A673 (cell line): ENCODE data around the gene CALN1. TPM values are rescaled to one million over a fixed set of nuclear protein-coding genes. Genes with fewer than 3 reads are reported as not detected.

Experiments
- BruUV-seq: library from RNA; stranded (reverse); fragments of 400-500 nt; replicated peaks from 2 replicates; lab custom pipeline; 2021; lab: Mats Ljungman, UMichigan
- CTCF ChIA-PET: fragments of 300-600 bp; sonication (Branson Sonifier 250); formaldehyde crosslinking; loops from one replicate; lab custom pipeline; 2022; ENCODE audit warnings: antibody characterized with exemption; lab: Charles Lee
- POLR2A ChIA-PET: fragments of 300-600 bp; sonication (Branson Sonifier 250); formaldehyde crosslinking; loops from one replicate; lab custom pipeline; 2022; ENCODE audit warnings: antibody characterized with exemption; ENCODE audit not compliant: low non-redundant PET; lab: Charles Lee
- DNase-seq: peaks from one replicate; pipeline ENCODE4 v3.0.0-alpha.2; 2015; ENCODE audit warnings: low spot score
- H3K27ac ChIP-seq: fragments of 200-600 bp; sonication (generic); 2 replicates; pipeline ENCODE4 v1.5.1; 2016; ENCODE audit warnings: mixed run types, low read depth, mild to moderate bottlenecking, mixed read lengths, antibody characterized with exemption, low read length; ENCODE audit not compliant: poor library complexity, severe bottlenecking
- H3K27me3 ChIP-seq: fragments of 200-600 bp; sonication (generic); replicated peaks from 2 replicates; pipeline ENCODE4 v1.6.1; 2017; ENCODE audit warnings: mixed run types, low read depth, mild to moderate bottlenecking, mixed read lengths, antibody characterized with exemption, low read length; ENCODE audit not compliant: insufficient read depth, poor library complexity
- H3K36me3 ChIP-seq: fragments of 200-600 bp; sonication (generic); 2 replicates; pipeline ENCODE4 v1.6.1; 2016; ENCODE audit warnings: mixed run types, mild to moderate bottlenecking, mixed read lengths, antibody characterized with exemption, low read length; ENCODE audit not compliant: insufficient read depth, poor library complexity, severe bottlenecking
- H3K4me1 ChIP-seq: fragments of 200-600 bp; sonication (generic); 2 replicates; pipeline ENCODE4 v1.6.1; 2017; ENCODE audit warnings: mixed run types, mild to moderate bottlenecking, mixed read lengths, antibody characterized with exemption, low read length; ENCODE audit not compliant: insufficient read depth, poor library complexity, severe bottlenecking
- H3K4me3 ChIP-seq: fragments of 200-600 bp; sonication (generic); 2 replicates; pipeline ENCODE4 v1.5.1; 2016; ENCODE audit warnings: low read depth, mixed run types, mild to moderate bottlenecking, mixed read lengths, low read length; ENCODE audit not compliant: poor library complexity, severe bottlenecking
- H3K9me3 ChIP-seq: fragments of 200-600 bp; sonication (generic); 2 replicates; pipeline ENCODE4 v1.6.1; 2016; ENCODE audit warnings: mixed run types, low read depth, mild to moderate bottlenecking, mixed read lengths, antibody characterized with exemption, low read length; ENCODE audit not compliant: poor library complexity, severe bottlenecking
- EZH2 ChIP-seq: fragments of 200-600 bp; sonication (generic); IDR thresholded peaks from 2 replicates; pipeline ENCODE4 v1.6.1; 2017; ENCODE audit warnings: borderline replicate concordance, low read depth, mild to moderate bottlenecking, mixed read lengths, antibody characterized with exemption, low read length; ENCODE audit not compliant: poor library complexity, severe bottlenecking
- intact Hi-C: fragments of 100-400 bp; cut with micrococcal nuclease; formaldehyde crosslinking; loops from one replicate; pipeline ENCODE4 v1.10.0; 2022; ENCODE audit not compliant: unreplicated experiment
- total RNA-seq: library from RNA; stranded (reverse); gene quantifications from 2 replicates; pipeline ENCODE4 v1.2.3, GENCODE V29; 2021
- TF ChIP-seq, protein P1 (sequence below): fragments of 300-800, 200-600 bp; sonication (generic); conservative IDR thresholded peaks from 2 replicates; pipeline ENCODE4 v1.5.1; 2017; ENCODE audit warnings: low read depth, mild to moderate bottlenecking, antibody characterized with exemption, low read length, moderate library complexity, mixed read lengths

Gene CALN1
- total RNA-seq, 1 experiment from 2014 or later, result not detected

DNA sequence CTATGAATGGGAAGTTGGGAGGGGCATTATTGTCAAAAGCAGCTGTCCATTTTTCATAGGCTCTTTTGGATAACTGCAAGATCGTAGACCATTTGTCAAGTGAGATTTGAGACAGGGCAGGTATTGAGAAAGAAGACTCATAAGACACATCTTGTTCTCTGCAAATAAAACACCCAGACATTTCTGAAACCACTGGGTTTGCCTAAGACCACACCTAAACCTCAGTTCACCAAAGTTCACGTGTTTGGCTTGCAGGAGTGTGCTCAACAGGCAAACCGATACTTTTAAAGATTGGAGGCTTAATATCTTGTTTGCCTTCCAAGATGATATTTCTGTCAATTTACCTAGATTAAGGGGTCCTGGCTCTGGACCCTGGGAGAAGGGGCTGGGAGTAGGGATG is 628.4 kb downstream of the CALN1 start:
- ChIA-PET POLR2A (no interaction called here), CTCF (no interaction called here)
- Histone ChIP-seq H3K4me1 (no peaks in the 10 kb centered on the region), H3K27ac (no peak overlapping the region), H3K9me3 (peaks cover 39% of the 10 kb centered on the region), H3K4me3 (no peak overlapping the region), H3K36me3 (no peaks in the 10 kb centered on the region), H3K27me3 (no peaks in the 10 kb centered on the region)
- no peak for TF ChIP-seq EZH2
- TF ChIP-seq, protein P1, sequence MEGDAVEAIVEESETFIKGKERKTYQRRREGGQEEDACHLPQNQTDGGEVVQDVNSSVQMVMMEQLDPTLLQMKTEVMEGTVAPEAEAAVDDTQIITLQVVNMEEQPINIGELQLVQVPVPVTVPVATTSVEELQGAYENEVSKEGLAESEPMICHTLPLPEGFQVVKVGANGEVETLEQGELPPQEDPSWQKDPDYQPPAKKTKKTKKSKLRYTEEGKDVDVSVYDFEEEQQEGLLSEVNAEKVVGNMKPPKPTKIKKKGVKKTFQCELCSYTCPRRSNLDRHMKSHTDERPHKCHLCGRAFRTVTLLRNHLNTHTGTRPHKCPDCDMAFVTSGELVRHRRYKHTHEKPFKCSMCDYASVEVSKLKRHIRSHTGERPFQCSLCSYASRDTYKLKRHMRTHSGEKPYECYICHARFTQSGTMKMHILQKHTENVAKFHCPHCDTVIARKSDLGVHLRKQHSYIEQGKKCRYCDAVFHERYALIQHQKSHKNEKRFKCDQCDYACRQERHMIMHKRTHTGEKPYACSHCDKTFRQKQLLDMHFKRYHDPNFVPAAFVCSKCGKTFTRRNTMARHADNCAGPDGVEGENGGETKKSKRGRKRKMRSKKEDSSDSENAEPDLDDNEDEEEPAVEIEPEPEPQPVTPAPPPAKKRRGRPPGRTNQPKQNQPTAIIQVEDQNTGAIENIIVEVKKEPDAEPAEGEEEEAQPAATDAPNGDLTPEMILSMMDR, result no peak
- no TSS peak for BruUV-seq
- DNase-seq, result no peak
- intact Hi-C loops, result no loop called here

DNA sequence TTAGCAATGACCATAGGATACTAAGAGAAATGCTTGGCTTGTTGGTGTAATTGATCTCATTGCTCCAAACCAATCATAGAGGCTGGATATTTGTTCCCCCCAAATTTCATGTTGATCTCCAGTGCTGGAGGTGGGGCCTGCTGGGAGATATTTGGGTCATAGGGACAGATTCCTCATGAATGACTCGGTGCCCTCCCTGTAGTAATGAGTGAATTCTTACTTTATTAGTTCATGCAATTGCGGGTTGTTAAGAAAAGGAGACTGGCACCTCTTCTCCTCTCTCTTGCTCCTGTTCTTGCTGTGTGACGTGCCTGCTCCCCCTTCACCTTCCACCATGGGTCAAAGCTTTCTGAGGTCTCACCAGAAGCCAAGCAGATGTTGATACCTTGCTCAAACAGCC is 630.1 kb downstream of the CALN1 start:
- H3K9me3 ChIP-seq, result peaks cover 29% of the 10 kb centered on the region

DNA sequence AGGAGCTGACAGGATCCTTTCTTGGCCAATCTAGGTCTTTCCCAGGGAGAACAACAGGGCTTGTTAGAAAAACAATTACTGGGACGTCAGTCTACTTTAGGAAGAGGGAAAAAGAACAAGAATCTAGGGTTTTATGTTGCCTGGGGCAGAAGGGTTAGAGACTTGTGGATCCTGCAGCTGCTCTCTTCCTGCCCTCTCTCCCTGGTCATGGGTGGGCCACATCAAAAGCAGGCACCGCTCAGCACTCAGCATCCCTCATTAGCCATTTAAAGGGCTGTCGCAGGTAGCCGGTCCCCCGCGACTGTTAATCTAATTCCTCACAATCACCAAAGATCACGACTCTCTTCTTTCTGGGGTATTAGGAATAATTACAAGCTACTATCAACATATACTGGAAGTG is 631.9 kb downstream of the CALN1 start:
- intact Hi-C loops, result no loop called here
- ChIA-PET CTCF (no interaction called here), POLR2A (no interaction called here)
- Histone ChIP-seq H3K4me1 (no peaks in the 10 kb centered on the region), H3K9me3 (peaks cover 24% of the 10 kb centered on the region), H3K36me3 (no peaks in the 10 kb centered on the region), H3K27ac (no peak overlapping the region), H3K4me3 (no peak overlapping the region), H3K27me3 (no peaks in the 10 kb centered on the region)
- no peak for DNase-seq
- TF ChIP-seq, protein P1, result no peak
- no peak for TF ChIP-seq EZH2
- no TSS peak for BruUV-seq

More for the DNA sequence above, 630.1 kb downstream of the CALN1 start:
- TF ChIP-seq, protein P1, result no peak
- no peak for TF ChIP-seq EZH2
- no peaks in the 10 kb centered on the region for H3K27me3 ChIP-seq
- DNase-seq, result no peak
- no peak overlapping the region for H3K4me3 ChIP-seq
- CTCF ChIA-PET, result no interaction called here
- no TSS peak for BruUV-seq
- no peak overlapping the region for H3K27ac ChIP-seq
- no peaks in the 10 kb centered on the region for H3K4me1 ChIP-seq
- intact Hi-C loops, result no loop called here
- POLR2A ChIA-PET, result no interaction called here
- H3K36me3 ChIP-seq, result no peaks in the 10 kb centered on the region
